Middle frontal gyrus (tissue), 1 donor: ENCODE results near the gene KIF18A.

Experiments used
- DNase-seq: peaks from one replicate; pipeline ENCODE4 v3.0.0-alpha.2; 2015; ENCODE audit warnings: low spot score; ENCODE audit errors: extremely low spot score

The KIF18A gene

DNA sequence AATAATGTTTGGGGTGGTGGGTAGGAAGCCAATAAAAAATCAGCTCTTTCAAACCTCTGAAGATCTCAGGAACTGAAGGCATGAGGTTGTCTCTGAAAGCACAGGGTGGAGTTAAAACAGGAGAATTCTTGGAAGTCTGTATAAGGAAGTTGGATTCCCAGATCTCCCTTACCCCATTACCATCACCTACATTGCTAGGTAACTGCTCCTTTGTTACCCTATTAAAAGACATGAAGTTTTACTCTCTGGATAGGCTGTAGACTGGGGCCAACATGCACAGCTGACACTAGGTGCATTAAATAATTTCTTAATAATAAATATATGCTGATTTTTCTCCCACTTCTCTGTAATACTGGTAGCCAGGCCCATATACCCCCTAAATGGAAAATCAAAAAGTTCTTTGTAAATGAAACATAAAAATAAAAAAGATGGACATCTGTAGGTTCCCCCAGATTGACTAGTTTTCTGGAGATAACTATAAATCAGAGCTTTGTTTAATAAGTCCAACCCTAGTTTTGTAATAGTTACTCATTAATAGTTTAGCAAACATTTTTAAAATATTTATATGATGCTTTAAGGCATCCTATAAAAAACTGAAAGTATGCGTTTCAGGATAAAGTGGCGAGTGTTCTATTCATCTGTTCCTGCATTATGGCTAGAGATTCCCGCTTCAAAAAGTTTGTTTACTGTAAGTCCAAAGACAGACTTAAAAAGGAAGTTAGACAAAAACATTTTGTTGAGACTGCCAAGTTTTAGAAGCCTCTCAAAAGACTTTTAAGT, 63.8 kb downstream of the KIF18A start:
- DNase-seq, result no peak

GRCh38 chr11:28040384-28040783, 67.6 kb downstream of the KIF18A start:
- no peak for DNase-seq

GRCh38 chr11:28038775-28039174, 69.2 kb downstream of the KIF18A start:
- DNase-seq, result no peak

GRCh38 chr11:28026634-28027290, 81.2 kb downstream of the KIF18A start:
- DNase-seq, result no peak

DNA sequence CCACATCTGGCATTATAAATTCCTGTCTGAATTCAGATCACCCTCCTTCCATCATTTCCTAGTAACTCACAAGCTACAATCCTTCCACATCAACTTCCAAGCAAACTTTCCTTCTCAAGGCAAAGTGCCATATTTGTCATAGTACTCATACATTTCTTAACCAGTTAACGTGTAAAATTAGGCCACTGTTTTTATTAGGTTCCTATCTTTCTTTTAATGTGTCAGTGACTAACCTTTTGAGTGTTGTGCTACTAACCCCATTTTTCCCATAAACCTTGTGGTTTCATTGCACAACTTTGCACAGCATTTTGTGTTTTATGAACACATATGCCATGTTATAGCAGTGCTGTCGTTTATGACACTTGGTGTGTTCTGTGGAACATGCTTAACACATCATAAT, 90.1 kb downstream of the KIF18A start:
- DNase-seq, result no peak

DNA sequence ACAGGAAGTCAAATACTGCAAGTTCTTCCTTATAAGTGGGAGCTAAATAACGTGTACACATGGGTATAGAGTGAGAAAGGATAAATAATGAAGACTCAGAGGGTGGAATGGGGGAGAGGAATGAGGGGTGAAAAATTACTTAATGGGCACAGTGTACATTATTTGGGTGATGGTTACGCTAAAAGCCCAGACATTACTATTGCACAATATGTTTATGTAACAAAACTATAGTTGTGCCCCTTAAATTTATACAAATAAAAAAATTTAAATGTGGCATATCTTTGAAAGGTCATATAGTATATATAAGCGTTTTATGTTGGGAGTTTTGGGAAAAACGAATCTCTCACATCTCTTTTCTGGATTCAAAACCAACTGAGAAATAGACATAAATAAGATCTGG, 96.1 kb downstream of the KIF18A start:
- DNase-seq, result no peak

- DNase-seq, result no peak
These were observed 98.0 kb downstream of the KIF18A start for GRCh38 chr11:28009996-28010395.

GRCh38 chr11:28009388-28009787, 98.6 kb downstream of the KIF18A start:
- no peak for DNase-seq

GRCh38 chr11:28003615-28004014, 104.3 kb downstream of the KIF18A start:
- DNase-seq, result no peak

DNA sequence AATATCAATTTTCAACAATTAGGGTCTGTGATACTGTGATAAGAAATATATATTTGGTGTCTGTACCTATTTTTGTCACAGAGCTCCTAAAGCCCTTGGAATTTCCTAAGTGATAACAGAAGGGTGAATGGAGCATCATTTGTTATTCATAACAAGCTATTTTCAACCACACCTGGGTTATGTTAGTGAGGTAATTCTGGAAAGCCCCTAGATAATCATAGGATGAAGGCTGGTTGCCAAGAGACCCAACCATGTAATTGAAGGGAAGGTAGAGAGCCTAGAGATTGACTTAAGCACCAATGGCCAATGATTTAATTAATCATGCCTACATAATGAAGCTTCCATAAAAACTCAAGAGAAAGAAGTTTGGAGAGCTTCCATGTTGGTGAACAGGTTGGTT, 109.4 kb downstream of the KIF18A start:
- DNase-seq, result no peak

- no peak for DNase-seq
These were observed 110.6 kb downstream of the KIF18A start for GRCh38 chr11:27997344-27997743.

GRCh38 chr11:27996066-27996465, 111.9 kb downstream of the KIF18A start:
- no peak for DNase-seq

GRCh38 chr11:27995083-27995482, 112.9 kb downstream of the KIF18A start:
- DNase-seq, result no peak

DNA sequence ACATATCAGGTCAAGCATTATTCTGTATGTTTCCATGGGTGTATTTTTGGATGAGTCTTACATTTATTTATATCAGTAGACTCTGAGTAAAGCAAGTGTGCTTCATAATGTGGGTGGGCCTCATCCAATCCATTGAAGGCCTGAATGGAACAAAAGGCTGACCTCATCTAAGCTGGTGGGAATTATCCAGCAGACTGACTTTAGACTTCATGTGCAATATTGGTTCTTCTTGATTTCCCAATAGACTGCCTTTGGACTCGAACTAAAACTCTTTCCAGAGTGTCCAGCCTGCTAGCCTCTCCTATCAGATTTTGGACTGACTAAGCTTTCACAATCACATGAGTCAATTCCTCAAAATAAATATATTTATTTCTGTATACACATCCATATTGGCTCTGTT, 116.2 kb downstream of the KIF18A start:
- no peak for DNase-seq

DNA sequence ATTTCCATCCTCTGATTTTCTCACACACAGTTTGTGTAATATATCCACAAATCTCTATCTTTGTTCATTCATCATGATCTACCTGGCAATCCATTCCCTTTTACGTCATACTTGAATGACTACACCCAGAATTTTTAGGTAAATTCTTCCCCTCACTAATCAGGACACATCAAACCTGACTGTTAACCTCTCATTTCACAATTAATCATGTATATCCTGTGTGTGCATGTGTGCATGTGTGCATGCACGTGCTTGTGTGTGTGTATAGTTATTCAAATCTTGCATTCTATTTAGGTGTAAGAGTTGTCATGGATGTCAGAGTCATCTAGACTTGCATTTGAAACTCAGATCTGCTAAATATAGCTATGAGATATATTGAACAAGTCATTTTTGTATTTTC, 130.4 kb downstream of the KIF18A start:
- DNase-seq, result no peak

- no peak for DNase-seq
These were observed 130.9 kb downstream of the KIF18A start for GRCh38 chr11:27977031-27977430.

DNA sequence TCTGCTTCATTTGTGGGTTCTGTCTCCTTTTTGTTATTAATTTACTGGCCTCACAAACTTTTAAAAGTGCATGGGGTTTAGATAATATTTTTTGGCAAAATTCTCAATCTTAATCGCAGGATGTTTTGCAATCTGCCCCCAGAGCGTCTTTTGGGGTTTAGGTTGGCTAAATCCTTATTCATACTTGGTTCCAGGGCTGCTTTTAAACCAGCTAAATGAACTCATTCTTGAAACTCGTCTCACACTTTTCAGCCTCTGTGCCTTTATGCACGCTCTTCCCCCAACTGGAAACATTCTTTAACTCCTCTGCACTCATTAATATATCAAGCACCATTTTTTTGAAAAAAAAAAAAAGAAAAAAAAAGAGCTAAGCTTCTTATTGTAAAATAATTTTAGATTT, 131.7 kb downstream of the KIF18A start:
- no peak for DNase-seq

DNA sequence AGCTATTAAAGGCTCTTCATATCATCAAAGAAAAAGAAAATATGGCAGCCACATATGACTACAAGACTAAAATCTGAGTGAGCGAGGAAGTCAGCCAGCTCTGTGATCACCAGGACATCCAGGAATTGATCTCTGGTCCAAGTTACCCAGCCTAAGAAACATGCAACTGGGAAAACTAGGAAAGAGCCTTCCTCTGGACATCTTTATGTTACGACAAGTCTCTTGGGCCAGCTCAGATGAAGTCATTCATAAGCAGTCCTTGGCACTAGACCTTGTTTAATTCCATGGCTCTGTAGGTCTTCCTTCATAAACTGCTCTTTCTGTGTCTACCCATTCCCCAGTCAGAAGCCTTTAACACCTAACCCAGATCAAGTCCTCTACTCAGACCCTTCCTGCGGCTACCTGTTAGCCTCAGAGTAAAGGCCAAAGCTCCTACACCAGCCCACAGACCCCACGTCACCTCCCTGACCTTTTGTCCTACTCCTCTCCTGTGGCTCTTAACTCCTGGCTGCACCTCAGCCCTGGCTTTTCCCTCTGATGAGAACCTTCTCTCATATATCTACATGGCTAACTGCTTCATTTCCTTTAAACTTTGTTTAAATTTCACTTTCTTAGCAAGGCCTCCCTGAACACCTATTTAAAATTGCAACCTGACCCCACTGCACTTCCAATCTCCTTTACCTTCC, 134.0 kb downstream of the KIF18A start:
- no peak for DNase-seq

- no peak for DNase-seq
These were observed 135.3 kb downstream of the KIF18A start for GRCh38 chr11:27972522-27973170.

- DNase-seq, result no peak
These were observed 136.8 kb downstream of the KIF18A start for GRCh38 chr11:27971171-27971570.
